ENCODE data around the gene VSX1.

Gene VSX1

GRCh38 chr20:25118529-25118928 lies 36.6 kb upstream of the VSX1 start:
- no peaks in the 10 kb centered on the region for H3K4me1 ChIP-seq (ENCODE audit: insufficient read depth, low read length, severe bottlenecking)
- no peaks in the 10 kb centered on the region for H3K36me3 ChIP-seq (ENCODE audit: insufficient read depth, low read length)
- H3K9me3 ChIP-seq (ENCODE audit: low read length): no peaks in the 10 kb centered on the region
- no peak overlapping the region for H3K4me3 ChIP-seq (ENCODE audit: low read depth, low read length, poor library complexity, severe bottlenecking)
- no peaks in the 10 kb centered on the region for H3F3A ChIP-seq (ENCODE audit: insufficient read depth, low read length)
- no peak overlapping the region for H2AFZ ChIP-seq (ENCODE audit: low read length)
- no peaks in the 10 kb centered on the region for H3K79me2 ChIP-seq (ENCODE audit: insufficient read depth, low read length)
- H3K27me3 ChIP-seq (ENCODE audit: insufficient read depth, low read length): no peaks in the 10 kb centered on the region
- TF ChIP-seq EZH2 (IDR thresholded peaks at IDR 0.05; ENCODE audit: borderline replicate concordance, low read length): no peak
- TF ChIP-seq, protein P1, sequence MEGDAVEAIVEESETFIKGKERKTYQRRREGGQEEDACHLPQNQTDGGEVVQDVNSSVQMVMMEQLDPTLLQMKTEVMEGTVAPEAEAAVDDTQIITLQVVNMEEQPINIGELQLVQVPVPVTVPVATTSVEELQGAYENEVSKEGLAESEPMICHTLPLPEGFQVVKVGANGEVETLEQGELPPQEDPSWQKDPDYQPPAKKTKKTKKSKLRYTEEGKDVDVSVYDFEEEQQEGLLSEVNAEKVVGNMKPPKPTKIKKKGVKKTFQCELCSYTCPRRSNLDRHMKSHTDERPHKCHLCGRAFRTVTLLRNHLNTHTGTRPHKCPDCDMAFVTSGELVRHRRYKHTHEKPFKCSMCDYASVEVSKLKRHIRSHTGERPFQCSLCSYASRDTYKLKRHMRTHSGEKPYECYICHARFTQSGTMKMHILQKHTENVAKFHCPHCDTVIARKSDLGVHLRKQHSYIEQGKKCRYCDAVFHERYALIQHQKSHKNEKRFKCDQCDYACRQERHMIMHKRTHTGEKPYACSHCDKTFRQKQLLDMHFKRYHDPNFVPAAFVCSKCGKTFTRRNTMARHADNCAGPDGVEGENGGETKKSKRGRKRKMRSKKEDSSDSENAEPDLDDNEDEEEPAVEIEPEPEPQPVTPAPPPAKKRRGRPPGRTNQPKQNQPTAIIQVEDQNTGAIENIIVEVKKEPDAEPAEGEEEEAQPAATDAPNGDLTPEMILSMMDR (IDR thresholded peaks at IDR 0.05; ENCODE audit: low read length): no peak
- no peaks in the 10 kb centered on the region for H3K9me2 ChIP-seq (ENCODE audit: low read depth, low read length)
- no peaks in the 10 kb centered on the region for H4K20me1 ChIP-seq (ENCODE audit: insufficient read depth, low read length)
- H3K27ac ChIP-seq (ENCODE audit: low read depth, low read length, poor library complexity, severe bottlenecking): no peak overlapping the region
- H3K9ac ChIP-seq (ENCODE audit: low read length): no peak overlapping the region
- H3K4me2 ChIP-seq (ENCODE audit: low read length): no peak overlapping the region

DNA sequence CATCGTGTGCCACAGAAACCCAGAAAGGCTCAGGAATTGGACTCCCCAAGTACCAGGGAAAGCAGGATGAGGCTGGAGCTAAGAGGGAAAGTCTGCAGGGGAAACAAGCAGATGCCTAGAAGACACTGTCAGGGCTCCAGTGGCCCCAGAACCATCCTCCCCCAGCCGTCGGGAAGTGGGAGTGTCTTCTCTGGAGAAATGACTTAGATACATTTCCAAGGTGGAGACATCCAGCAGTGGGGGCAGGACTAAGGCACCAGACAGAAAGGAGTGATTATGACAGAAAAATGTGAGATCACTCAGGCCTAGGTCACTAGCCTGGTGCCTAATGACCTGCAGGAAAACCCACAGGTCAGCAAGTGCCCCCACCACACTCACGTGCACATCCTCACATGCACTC lies 36.0 kb upstream of the VSX1 start:
- TF ChIP-seq EZH2 (IDR thresholded peaks at IDR 0.05; ENCODE audit: borderline replicate concordance, low read length): no peak
- TF ChIP-seq, protein P1 (IDR thresholded peaks at IDR 0.05; ENCODE audit: low read length): no peak
- Histone ChIP-seq H3K9me2 (ENCODE audit: low read depth, low read length) (no peaks in the 10 kb centered on the region), H3K27me3 (ENCODE audit: insufficient read depth, low read length) (no peaks in the 10 kb centered on the region), H3K9ac (ENCODE audit: low read length) (no peak overlapping the region), H3K4me1 (ENCODE audit: insufficient read depth, low read length, severe bottlenecking) (no peaks in the 10 kb centered on the region), H4K20me1 (ENCODE audit: insufficient read depth, low read length) (no peaks in the 10 kb centered on the region), H3K27ac (ENCODE audit: low read depth, low read length, poor library complexity, severe bottlenecking) (no peak overlapping the region), H3K36me3 (ENCODE audit: insufficient read depth, low read length) (no peaks in the 10 kb centered on the region), H3K4me2 (ENCODE audit: low read length) (no peak overlapping the region), H2AFZ (ENCODE audit: low read length) (no peak overlapping the region), H3K4me3 (ENCODE audit: low read depth, low read length, poor library complexity, severe bottlenecking) (no peak overlapping the region), H3F3A (ENCODE audit: insufficient read depth, low read length) (no peaks in the 10 kb centered on the region), H3K9me3 (ENCODE audit: low read length) (no peaks in the 10 kb centered on the region), H3K79me2 (ENCODE audit: insufficient read depth, low read length) (no peaks in the 10 kb centered on the region)

GRCh38 chr20:25116739-25117458 lies 35.0 kb upstream of the VSX1 start:
- no peak overlapping the region for H3K27ac ChIP-seq (ENCODE audit: low read depth, low read length, poor library complexity, severe bottlenecking)

More at GRCh38 chr20:25116739-25117458, 35.0 kb upstream of the VSX1 start:
- Histone ChIP-seq H3K27me3 (ENCODE audit: insufficient read depth, low read length) (no peaks in the 10 kb centered on the region), H3K4me2 (ENCODE audit: low read length) (no peak overlapping the region), H2AFZ (ENCODE audit: low read length) (no peak overlapping the region), H3K79me2 (ENCODE audit: insufficient read depth, low read length) (no peaks in the 10 kb centered on the region), H3K36me3 (ENCODE audit: insufficient read depth, low read length) (no peaks in the 10 kb centered on the region), H3F3A (ENCODE audit: insufficient read depth, low read length) (no peaks in the 10 kb centered on the region), H3K9ac (ENCODE audit: low read length) (no peak overlapping the region), H3K4me3 (ENCODE audit: low read depth, low read length, poor library complexity, severe bottlenecking) (no peak overlapping the region), H3K9me3 (ENCODE audit: low read length) (no peaks in the 10 kb centered on the region), H3K9me2 (ENCODE audit: low read depth, low read length) (no peaks in the 10 kb centered on the region), H3K4me1 (ENCODE audit: insufficient read depth, low read length, severe bottlenecking) (no peaks in the 10 kb centered on the region), H4K20me1 (ENCODE audit: insufficient read depth, low read length) (no peaks in the 10 kb centered on the region)
- TF ChIP-seq, protein P1 (IDR thresholded peaks at IDR 0.05; ENCODE audit: low read length): no peak
- TF ChIP-seq EZH2 (IDR thresholded peaks at IDR 0.05; ENCODE audit: borderline replicate concordance, low read length): no peak

Measured in OCI-LY1 (cell line).